ENCODE data around the gene DDX1. TPM values are rescaled to one million over a fixed set of nuclear protein-coding genes. Genes with fewer than 3 reads are reported as not detected.
A peak's percentile ranks its signal among the peaks of the same experiment; 100 is the strongest.
"Not testable (repeated sequence)": the region's sequence is repeated elsewhere in the genome, so short reads cannot be mapped to it uniquely, and the experiment has no call there.

The DDX1 gene
- total RNA-seq, 1 donor from 2014 or later, result 255 TPM

GRCh38 chr2:15675456-15676195, 84.0 kb downstream of the DDX1 start:
- TF ChIP-seq CTCF (IDR thresholded peaks at IDR 0.05; ENCODE audit: partially characterized antibody, unreplicated experiment), result no peak
- Mint-ChIP-seq H3K27me3 (ENCODE audit: unreplicated experiment) (peaks cover 7% of the 10 kb centered on the region), H3K4me3 (ENCODE audit: unreplicated experiment) (no peak overlapping the region), H3K36me3 (ENCODE audit: unreplicated experiment) (peaks cover 5% of the 10 kb centered on the region), H3K27ac (ENCODE audit: unreplicated experiment) (no peak overlapping the region), H3K4me1 (ENCODE audit: low read depth, unreplicated experiment) (peaks cover 15% of the 10 kb centered on the region), H3K9me3 (ENCODE audit: unreplicated experiment) (peaks cover 7% of the 10 kb centered on the region)
- no peak for DNase-seq

DNA sequence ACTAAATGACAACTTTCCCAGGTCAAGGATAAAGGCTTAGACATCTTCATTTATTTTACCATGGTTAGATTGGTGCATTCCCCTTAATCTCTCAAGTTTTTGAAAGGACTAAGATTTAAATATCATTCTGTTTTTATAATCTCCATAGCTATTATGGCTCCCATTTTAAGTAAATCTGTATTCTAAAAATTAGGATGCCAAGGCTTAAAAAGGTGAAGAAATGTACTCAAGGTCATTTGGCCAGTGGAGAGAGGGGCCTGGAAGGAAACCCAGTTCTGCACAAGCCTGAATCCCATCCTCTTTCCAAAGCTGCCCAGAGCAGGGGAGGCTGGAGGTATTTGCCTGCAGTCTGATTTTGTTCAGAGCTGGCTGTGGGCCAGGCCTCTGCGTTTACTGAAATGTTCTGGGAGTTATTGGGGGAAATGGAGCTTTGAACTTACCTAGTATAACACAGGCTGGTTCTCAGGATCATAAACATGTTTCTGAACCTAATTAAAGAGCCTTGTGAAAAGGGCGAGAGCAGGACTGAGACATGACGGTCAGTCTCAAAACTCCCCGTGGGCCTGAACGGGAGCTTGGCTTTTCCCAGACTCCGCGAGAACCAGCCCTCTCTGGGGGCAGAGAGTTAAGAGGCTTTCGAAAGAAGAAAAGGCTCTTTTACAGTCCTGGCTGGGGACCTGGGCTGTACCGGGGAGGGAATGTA, 85.6 kb downstream of the DDX1 start:
- DNase-seq, result peak; percentile 55
- peaks cover 15% of the 10 kb centered on the region for H3K4me1 Mint-ChIP-seq (ENCODE audit: low read depth, unreplicated experiment)
- H3K4me3 Mint-ChIP-seq (ENCODE audit: unreplicated experiment), result peak overlapping the region; percentile 34
- peaks cover 5% of the 10 kb centered on the region for H3K36me3 Mint-ChIP-seq (ENCODE audit: unreplicated experiment)
- peaks cover 11% of the 10 kb centered on the region for H3K9me3 Mint-ChIP-seq (ENCODE audit: unreplicated experiment)
- no peak overlapping the region for H3K27ac Mint-ChIP-seq (ENCODE audit: unreplicated experiment)
- peaks cover 7% of the 10 kb centered on the region for H3K27me3 Mint-ChIP-seq (ENCODE audit: unreplicated experiment)
- TF ChIP-seq CTCF (IDR thresholded peaks at IDR 0.05; ENCODE audit: partially characterized antibody, unreplicated experiment), result no peak

DNA sequence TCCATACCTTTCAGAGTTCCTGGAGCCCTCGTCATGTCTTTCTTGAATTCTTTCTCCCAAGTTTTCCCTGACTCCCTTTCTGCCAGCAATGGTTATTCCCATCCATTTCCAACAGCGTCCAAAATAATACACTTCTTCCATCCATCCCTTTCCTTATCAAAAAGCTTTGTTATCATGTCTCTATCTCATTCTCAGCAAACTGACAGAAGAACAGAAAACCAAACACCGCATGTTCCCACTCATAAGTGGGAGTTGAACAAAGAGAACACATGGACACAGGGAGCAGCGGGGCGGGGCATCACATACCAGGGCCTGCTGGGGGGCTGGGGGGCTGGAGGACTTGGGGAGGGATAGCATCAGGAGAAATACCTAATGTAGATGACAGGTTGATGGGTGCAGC, 86.7 kb downstream of the DDX1 start:
- no peak for DNase-seq
- Mint-ChIP-seq H3K27me3 (ENCODE audit: unreplicated experiment) (peaks cover 3% of the 10 kb centered on the region), H3K4me1 (ENCODE audit: low read depth, unreplicated experiment) (peaks cover 15% of the 10 kb centered on the region), H3K4me3 (ENCODE audit: unreplicated experiment) (no peak overlapping the region), H3K27ac (ENCODE audit: unreplicated experiment) (no peak overlapping the region), H3K9me3 (ENCODE audit: unreplicated experiment) (peaks cover 7% of the 10 kb centered on the region), H3K36me3 (ENCODE audit: unreplicated experiment) (peaks cover 5% of the 10 kb centered on the region)
- TF ChIP-seq CTCF (IDR thresholded peaks at IDR 0.05; ENCODE audit: partially characterized antibody, unreplicated experiment), result no peak

GRCh38 chr2:15678909-15679308, 87.2 kb downstream of the DDX1 start:
- TF ChIP-seq CTCF (IDR thresholded peaks at IDR 0.05; ENCODE audit: partially characterized antibody, unreplicated experiment), result no peak
- peaks cover 7% of the 10 kb centered on the region for H3K9me3 Mint-ChIP-seq (ENCODE audit: unreplicated experiment)
- no peak overlapping the region for H3K4me3 Mint-ChIP-seq (ENCODE audit: unreplicated experiment)

GRCh38 chr2:15679386-15679924, 87.8 kb downstream of the DDX1 start:
- peaks cover 12% of the 10 kb centered on the region for H3K4me1 Mint-ChIP-seq (ENCODE audit: low read depth, unreplicated experiment)
- no peak for TF ChIP-seq CTCF (IDR thresholded peaks at IDR 0.05; ENCODE audit: partially characterized antibody, unreplicated experiment)
- no peak for DNase-seq
- H3K27me3 Mint-ChIP-seq (ENCODE audit: unreplicated experiment), result no peaks in the 10 kb centered on the region
- H3K4me3 Mint-ChIP-seq (ENCODE audit: unreplicated experiment), result no peak overlapping the region
- no peak overlapping the region for H3K27ac Mint-ChIP-seq (ENCODE audit: unreplicated experiment)
- H3K36me3 Mint-ChIP-seq (ENCODE audit: unreplicated experiment), result peaks cover 5% of the 10 kb centered on the region
- peaks cover 7% of the 10 kb centered on the region for H3K9me3 Mint-ChIP-seq (ENCODE audit: unreplicated experiment)

More at GRCh38 chr2:15678909-15679308, 87.2 kb downstream of the DDX1 start:
- Mint-ChIP-seq H3K36me3 (ENCODE audit: unreplicated experiment) (peaks cover 5% of the 10 kb centered on the region), H3K27me3 (ENCODE audit: unreplicated experiment) (peaks cover under 1% of the 10 kb centered on the region), H3K27ac (ENCODE audit: unreplicated experiment) (no peak overlapping the region), H3K4me1 (ENCODE audit: low read depth, unreplicated experiment) (peaks cover 12% of the 10 kb centered on the region)
- DNase-seq, result no peak

- H3K36me3 Mint-ChIP-seq (ENCODE audit: unreplicated experiment); H3K9me3 Mint-ChIP-seq (ENCODE audit: unreplicated experiment); H3K4me1 Mint-ChIP-seq (ENCODE audit: low read depth, unreplicated experiment); H3K27me3 Mint-ChIP-seq (ENCODE audit: unreplicated experiment); H3K4me3 Mint-ChIP-seq (ENCODE audit: unreplicated experiment); DNase-seq; H3K27ac Mint-ChIP-seq (ENCODE audit: unreplicated experiment): not testable (repeated sequence)
These were observed 88.5 kb downstream of the DDX1 start for GRCh38 chr2:15680132-15680531.

Data from glutamatergic neuron (in vitro differentiated cells).